NOMO-1 treated with DMSO at 0.1 percent for 48 hours (cell line): Measurements from ENCODE around the gene CLSTN3.

Source experiments
- DNase-seq: peaks from one replicate; lab custom pipeline; 2025; ENCODE audit not compliant: unreplicated experiment; lab: John Stamatoyannopoulos, UW

Gene CLSTN3

DNA sequence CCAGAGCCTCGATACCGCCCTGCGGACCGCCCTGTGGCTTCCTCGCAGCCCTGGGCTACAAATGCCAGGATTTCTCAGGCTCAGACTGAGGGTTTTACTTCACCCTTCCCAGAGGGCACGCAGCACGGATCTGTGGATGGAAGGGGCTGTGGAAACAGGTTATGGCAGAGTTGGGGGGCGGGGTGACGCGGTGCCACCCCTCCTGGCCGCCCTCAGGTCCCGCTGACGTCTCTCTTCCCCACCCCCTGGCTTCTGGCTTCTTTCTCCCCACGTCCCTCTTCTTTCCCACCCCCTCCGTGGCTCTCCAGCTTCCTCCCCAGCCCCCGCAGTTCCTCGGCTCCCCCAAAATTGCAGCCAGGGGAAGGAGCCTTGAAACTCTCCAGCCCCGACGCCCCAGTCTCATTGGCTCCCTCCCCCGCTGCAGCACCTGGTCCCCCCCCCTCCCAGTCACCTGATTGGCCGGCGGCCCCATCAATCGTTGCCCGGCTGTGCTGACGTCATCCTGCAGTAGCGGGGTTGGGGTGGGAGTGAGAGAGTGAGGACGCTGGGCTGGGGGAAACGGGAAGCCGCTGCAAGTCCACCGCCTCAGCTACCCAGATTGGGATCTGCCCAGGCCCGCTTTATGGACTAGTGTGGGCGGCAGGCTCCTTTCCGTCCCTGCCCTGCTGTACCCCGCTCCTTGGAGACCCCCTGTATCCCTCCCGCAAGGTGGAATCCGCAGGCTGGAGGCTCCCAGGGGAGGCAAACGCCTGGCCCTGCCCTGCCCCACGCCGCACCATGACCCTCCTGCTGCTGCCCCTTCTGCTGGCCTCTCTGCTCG lies at the start of gene CLSTN3:
CLSTN3 (plus strand) TSS at position 500 of the 820 bp plus-strand sequence; CDS start at position 778, 278 bp downstream.
- DNase-seq: peak; percentile 47

GRCh38 chr12:7081037-7081436 lies 49.1 kb upstream of the CLSTN3 start:
- DNase-seq: no peak

DNA sequence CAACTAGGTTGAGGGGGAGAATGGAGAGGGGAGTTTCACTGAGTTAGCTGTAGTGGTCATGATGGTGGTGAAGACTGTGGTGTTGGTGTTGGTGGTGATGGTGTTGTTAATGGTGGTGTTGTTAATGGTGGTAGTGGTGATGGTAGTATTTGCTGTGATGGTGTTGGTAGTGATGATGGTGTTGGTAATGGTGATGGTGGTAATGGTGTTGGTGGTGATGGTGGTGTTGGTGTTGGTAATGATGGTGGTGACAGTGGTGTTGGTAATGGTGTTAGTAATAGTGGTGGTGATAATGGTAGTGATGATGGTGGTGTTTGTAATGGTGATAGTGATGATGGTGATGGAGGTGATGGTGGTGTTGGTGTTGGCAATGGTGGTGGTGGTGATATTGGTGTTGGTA lies 47.0 kb upstream of the CLSTN3 start:
- no peak for DNase-seq

DNA sequence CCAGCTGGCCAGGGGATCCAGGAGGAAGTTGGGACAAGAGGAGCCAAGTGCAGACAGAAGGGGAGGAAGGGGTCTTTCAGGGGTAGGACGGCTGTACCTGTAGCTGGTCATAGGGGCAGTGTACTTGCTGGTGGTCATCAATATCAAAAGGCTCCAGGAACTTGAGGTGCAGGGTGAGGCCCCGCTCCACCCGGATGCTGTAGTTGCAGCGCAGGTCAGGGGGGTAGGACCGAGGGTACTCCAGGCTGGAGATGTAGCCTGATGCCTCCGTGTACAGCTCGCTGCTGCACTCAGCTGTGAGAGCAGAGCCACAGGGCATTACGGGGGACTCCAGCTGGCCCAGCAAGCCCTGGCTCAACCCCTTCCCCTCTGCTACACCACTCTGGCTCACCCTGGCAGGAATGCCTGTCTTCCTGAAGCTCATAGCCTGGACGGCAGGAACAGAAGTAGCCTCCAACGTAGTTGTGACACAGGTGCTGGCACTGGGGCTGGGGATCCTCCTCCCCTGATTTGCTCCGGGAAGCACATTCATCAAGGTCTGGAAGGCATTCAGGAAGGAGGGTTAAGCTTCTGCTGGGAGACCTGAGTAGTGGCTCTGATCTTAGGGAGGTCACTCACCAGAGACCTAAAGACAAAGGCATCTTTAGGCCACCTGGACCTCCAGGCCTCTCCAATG lies 40.8 kb upstream of the CLSTN3 start:
- no peak for DNase-seq

- no peak for DNase-seq
Observed at GRCh38 chr12:7090222-7090998, 39.8 kb upstream of the CLSTN3 start.

- no peak for DNase-seq
Observed at GRCh38 chr12:7091171-7091570, 39.0 kb upstream of the CLSTN3 start.

GRCh38 chr12:7091660-7092228 lies 38.4 kb upstream of the CLSTN3 start:
- DNase-seq: no peak

GRCh38 chr12:7092229-7092985 lies 37.8 kb upstream of the CLSTN3 start, which contains the start of gene C1R:
Gene C1R, minus strand, starts transcription at chr12:7092445. Its CDS starts 57 bp downstream, at chr12:7092388.
- peak; percentile 45 for DNase-seq

DNA sequence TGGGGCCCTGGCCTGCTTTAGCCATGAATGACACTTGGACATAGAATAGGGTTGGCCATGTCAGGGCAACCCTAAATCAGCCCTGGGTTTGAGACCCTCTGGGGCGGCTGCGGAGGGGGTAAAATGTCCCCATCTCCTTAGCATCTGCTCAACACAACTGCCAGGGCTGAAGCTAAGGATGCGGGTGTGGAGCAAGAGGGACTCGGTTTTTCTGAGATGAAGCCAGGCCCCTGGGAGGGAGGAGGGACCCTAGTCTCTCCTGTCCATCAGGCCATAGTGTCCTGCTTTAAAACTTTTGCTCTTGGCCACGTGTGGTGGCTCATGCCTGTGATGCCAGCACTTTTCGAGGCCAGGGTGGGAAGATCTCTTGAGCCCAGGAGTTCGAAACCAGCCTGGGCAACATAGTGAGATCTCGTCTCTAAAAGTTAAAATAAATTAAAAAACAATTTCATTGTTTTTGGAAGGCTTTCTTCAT lies 37.1 kb upstream of the CLSTN3 start:
- no peak for DNase-seq

GRCh38 chr12:7093486-7093885 lies 36.7 kb upstream of the CLSTN3 start:
- DNase-seq: no peak

GRCh38 chr12:7093892-7094291 lies 36.3 kb upstream of the CLSTN3 start:
- DNase-seq: no peak

GRCh38 chr12:7096006-7096932 lies 33.9 kb upstream of the CLSTN3 start:
- DNase-seq: no peak

DNA sequence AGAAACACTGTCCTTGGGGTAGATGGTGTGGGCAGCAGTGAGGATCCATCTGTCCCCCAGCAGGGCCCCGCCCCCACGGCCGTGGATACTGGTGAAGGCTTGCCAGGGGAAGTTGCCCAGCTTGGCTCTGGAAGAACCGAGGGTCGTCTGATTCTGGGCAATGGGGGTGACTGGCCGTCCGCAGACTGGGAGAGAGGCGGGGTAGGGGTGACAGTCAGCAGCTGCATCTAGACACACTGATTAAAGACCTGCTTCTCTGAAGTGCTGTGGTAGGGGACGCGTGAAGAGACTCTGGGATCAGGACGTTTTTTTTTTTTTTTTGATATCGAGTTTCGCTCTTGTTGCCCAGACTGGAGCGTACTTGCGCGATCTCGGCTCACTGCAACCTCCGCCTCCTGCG lies 33.2 kb upstream of the CLSTN3 start:
- DNase-seq: no peak

GRCh38 chr12:7099290-7099996 lies 30.7 kb upstream of the CLSTN3 start:
- DNase-seq: peak; percentile 64

GRCh38 chr12:7100239-7100638 lies 29.9 kb upstream of the CLSTN3 start:
- DNase-seq: no peak

DNA sequence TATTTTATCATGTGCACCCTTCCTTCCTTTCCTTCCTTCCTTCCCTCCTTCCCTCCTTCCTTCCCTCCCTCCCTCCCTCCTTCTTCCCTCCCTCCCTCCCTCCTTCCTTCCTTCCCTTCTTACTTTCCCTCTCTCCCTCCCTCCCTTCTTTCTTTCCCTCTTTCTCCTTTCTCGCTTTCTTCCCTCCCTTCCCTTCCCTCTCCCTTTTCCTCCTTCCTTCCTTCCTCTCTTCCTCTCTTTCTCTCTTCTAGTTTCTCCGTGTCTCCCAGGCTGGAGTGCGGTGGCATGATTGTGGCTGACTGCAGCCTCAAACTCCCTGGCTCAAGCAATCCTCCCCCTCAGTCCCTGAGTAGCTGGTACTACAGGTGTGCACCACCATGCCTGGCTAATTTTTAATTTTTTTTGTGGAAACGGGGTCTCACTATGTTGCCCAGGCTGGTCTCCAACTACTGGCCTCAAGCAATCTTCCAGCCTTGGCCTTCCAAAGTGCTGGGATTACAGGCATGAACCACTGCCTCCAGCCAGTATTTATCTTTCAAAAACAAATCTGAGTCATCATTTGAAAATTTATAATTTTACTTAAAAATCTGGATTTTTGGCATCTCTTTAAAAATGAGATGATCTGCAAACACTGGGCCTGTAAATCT lies 29.0 kb upstream of the CLSTN3 start:
- no peak for DNase-seq

DNA sequence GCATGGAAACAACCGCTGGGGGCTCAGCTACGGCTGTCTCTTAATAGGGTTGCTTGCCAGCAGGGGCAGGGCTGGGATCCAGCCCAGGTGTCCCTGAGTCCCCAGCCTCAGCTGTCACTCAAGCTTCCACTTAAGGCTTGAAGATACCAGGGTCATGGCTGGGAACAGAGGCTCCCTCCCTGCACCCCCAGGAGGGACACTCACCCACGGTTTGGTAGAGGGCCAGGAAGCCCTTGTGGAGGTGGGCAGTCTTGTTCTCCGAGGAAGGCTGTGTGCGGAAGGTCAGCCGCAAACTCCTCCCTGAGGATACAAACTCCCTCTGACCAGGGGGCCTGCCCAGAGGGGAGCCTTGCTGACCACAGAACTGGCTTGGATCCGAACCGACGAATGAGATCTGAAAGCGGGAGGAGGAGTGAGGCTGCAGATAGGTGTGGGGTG lies 28.5 kb upstream of the CLSTN3 start:
- DNase-seq: no peak

DNA sequence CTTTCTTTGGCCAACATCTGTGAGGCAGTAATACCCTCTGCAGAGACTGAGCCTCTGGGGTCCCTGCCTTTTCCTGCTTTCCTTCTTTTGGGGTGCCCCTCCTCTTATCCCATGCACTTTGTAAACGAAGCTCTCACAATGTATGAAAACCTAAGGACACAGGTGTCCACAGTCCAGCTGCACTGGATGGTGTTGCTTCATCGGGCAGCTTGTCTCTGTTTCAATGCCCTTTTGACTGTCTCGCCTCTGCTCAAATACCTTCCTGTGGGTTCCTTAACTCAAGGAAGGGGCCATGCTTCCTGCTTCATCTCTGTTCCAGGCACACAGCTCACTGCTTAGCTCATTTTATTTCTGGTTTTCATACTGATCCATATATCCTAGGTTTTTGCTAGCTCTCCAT lies 27.6 kb upstream of the CLSTN3 start:
- no peak for DNase-seq
